ENCODE results near the gene OTOGL. TPM values are rescaled to one million over a fixed set of nuclear protein-coding genes. Genes with fewer than 3 reads are reported as not detected.

Gene OTOGL
- polyA plus RNA-seq, 3 donors = not detected

DNA sequence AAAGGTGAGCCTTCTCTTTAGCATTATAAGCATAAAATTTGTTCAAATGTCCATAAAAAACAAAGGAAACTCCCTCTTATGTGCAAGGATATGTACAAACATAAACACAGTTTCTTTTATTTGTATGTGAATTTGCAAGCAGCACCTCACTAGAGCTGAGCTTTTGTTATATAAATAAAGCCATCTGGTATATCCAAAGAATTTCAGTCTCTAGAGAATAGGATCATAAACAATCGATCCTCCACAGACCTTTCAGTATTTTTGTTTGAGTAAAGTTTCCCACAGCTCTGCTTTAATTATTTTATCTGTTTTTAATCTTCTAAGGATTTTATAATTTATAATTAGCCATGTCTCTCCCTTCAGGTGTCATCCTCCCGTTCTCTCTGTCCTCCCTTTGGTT, 89.2 kb downstream of the OTOGL start:
- H3K4me3 Mint-ChIP-seq = no peak overlapping the region
- H4K20me1 ChIP-seq (ENCODE audit: insufficient read depth, low read length) = no peaks in the 10 kb centered on the region
- no peak overlapping the region for H3K4me2 ChIP-seq (replicated peaks; ENCODE audit: extremely low read depth, low read length, poor library complexity, severe bottlenecking)
- H3K27ac Mint-ChIP-seq = no peak overlapping the region
- no peaks in the 10 kb centered on the region for H3K27me3 ChIP-seq (ENCODE audit: control insufficient read depth in 2 of 2, insufficient read depth in 2 of 2, low read length in 2 of 2)
- no peaks in the 10 kb centered on the region for H3K79me2 ChIP-seq (ENCODE audit: insufficient read depth, low read length)
- peaks cover 0 to under 1% (median 0%) of the 10 kb centered on the region in 3 donors for H3K27me3 Mint-ChIP-seq (ENCODE audit: low read depth in 3 of 3)
- no peaks in the 10 kb centered on the region for H3K36me3 ChIP-seq (replicated peaks in 1 of 2; ENCODE audit: control insufficient read depth in 1 of 2, insufficient read depth in 2 of 2, low read length in 2 of 2)
- WGBS (ENCODE audit: insufficient coverage) = no CpG with 5 or more reads among the region's 2 CpGs
- intact Hi-C loops (cut with micrococcal nuclease) = no loop called here
- no peaks in the 10 kb centered on the region for H3K4me1 ChIP-seq (ENCODE audit: control insufficient read depth in 1 of 2, insufficient read depth in 2 of 2, low read length in 2 of 2)
- H3K4me1 Mint-ChIP-seq = no peaks in the 10 kb centered on the region
- H3K9me3 Mint-ChIP-seq = no peaks in the 10 kb centered on the region
- no peaks in the 10 kb centered on the region for H3K36me3 Mint-ChIP-seq
- no peaks in the 10 kb centered on the region for H3K9me3 ChIP-seq (replicated peaks in 1 of 2; ENCODE audit: control insufficient read depth in 1 of 2, insufficient read depth in 1 of 2, low read length in 2 of 2)
- no peak overlapping the region for H2AFZ ChIP-seq (ENCODE audit: insufficient read depth, low read depth, low read length, poor library complexity, severe bottlenecking)
- H3K27ac ChIP-seq (ENCODE audit: low read depth in 1 of 2, low read length in 2 of 2) = no peak overlapping the region
- TF ChIP-seq CTCF (IDR thresholded peaks at IDR 0.05) = no peak
- H3K4me3 ChIP-seq (replicated peaks in 1 of 3; ENCODE audit: low read depth in 2 of 3, low read length in 3 of 3) = no peak overlapping the region
- no peak for DNase-seq
- no peak overlapping the region for H3K9ac ChIP-seq (ENCODE audit: insufficient read depth, low read length, poor library complexity, severe bottlenecking)

- H3K9me3 ChIP-seq (replicated peaks in 1 of 2; ENCODE audit: control insufficient read depth in 1 of 2, insufficient read depth in 1 of 2, low read length in 2 of 2) = no peaks in the 10 kb centered on the region
- no peak overlapping the region for H2AFZ ChIP-seq (ENCODE audit: insufficient read depth, low read depth, low read length, poor library complexity, severe bottlenecking)
- H3K79me2 ChIP-seq (ENCODE audit: insufficient read depth, low read length) = no peaks in the 10 kb centered on the region
- H3K27me3 ChIP-seq (ENCODE audit: control insufficient read depth in 2 of 2, insufficient read depth in 2 of 2, low read length in 2 of 2) = no peaks in the 10 kb centered on the region
- Mint-ChIP-seq H3K9me3 (no peaks in the 10 kb centered on the region), H3K27me3 (ENCODE audit: low read depth in 3 of 3) (no peaks in the 10 kb centered on the region), H3K36me3 (no peaks in the 10 kb centered on the region), H3K27ac (no peak overlapping the region), H3K4me1 (no peaks in the 10 kb centered on the region), H3K4me3 (no peak overlapping the region)
- no peak overlapping the region for H3K4me3 ChIP-seq (replicated peaks in 1 of 3; ENCODE audit: low read depth in 2 of 3, low read length in 3 of 3)
- no peaks in the 10 kb centered on the region for H4K20me1 ChIP-seq (ENCODE audit: insufficient read depth, low read length)
- intact Hi-C loops (cut with micrococcal nuclease) = no loop called here
- no peak for TF ChIP-seq CTCF (IDR thresholded peaks at IDR 0.05)
- no peaks in the 10 kb centered on the region for H3K36me3 ChIP-seq (replicated peaks in 1 of 2; ENCODE audit: control insufficient read depth in 1 of 2, insufficient read depth in 2 of 2, low read length in 2 of 2)
- no peak for DNase-seq
- no peak overlapping the region for H3K9ac ChIP-seq (ENCODE audit: insufficient read depth, low read length, poor library complexity, severe bottlenecking)
- no peak overlapping the region for H3K27ac ChIP-seq (ENCODE audit: low read depth in 1 of 2, low read length in 2 of 2)
- no peak overlapping the region for H3K4me2 ChIP-seq (replicated peaks; ENCODE audit: extremely low read depth, low read length, poor library complexity, severe bottlenecking)
- no peaks in the 10 kb centered on the region for H3K4me1 ChIP-seq (ENCODE audit: control insufficient read depth in 1 of 2, insufficient read depth in 2 of 2, low read length in 2 of 2)
Measured at GRCh38 chr12:80189241-80189640, 89.9 kb downstream of the OTOGL start.
